ENCODE data around the gene CDRT4. TPM values are rescaled to one million over a fixed set of nuclear protein-coding genes. Genes with fewer than 3 reads are reported as not detected.

The CDRT4 gene
- total RNA-seq, 1 experiment from 2014 or later: 6.2 TPM

GRCh38 chr17:15465045-15465701, 2.2 kb downstream of the CDRT4 start:
- Histone ChIP-seq H3K4me1 (ENCODE audit: control insufficient read depth in 1 of 2, insufficient read depth in 2 of 2, low read length in 2 of 2) (peaks cover 10 to 16% of the 10 kb centered on the region in 2 experiments; a peak in 2 of 4 replicates), H4K20me1 (ENCODE audit: insufficient read depth) (no peaks in the 10 kb centered on the region), H3K4me2 (ENCODE audit: low read length) (no peak overlapping the region), H3K27ac (ENCODE audit: low read depth, low read length) (no peak overlapping the region), H3K27me3 (ENCODE audit: insufficient read depth, low read length) (no peaks in the 10 kb centered on the region), H3K4me3 (replicated peaks in 1 of 2; ENCODE audit: low read depth in 1 of 2, low read length in 2 of 2) (no peak overlapping the region), H2AFZ (ENCODE audit: low read depth, low read length, poor library complexity, severe bottlenecking) (no peak overlapping the region), H3K9ac (ENCODE audit: low read length) (no peak overlapping the region), H3K9me2 (ENCODE audit: insufficient read depth) (no peaks in the 10 kb centered on the region), H3K36me3 (ENCODE audit: control insufficient read depth in 1 of 2, insufficient read depth in 2 of 2, low read length in 2 of 2) (no peaks in the 10 kb centered on the region), H3K79me2 (ENCODE audit: insufficient read depth, low read length) (no peaks in the 10 kb centered on the region), H3K9me3 (ENCODE audit: control insufficient read depth in 1 of 2, insufficient read depth in 1 of 2, low read depth in 1 of 2, low read length in 2 of 2) (no peaks in the 10 kb centered on the region)
- no TSS peak for BruUV-seq (replicated peaks)
- TF ChIP-seq POLR2AphosphoS5 (IDR thresholded peaks at IDR 0.05; ENCODE audit: low read depth, low read length) (no peak), ATF3 (IDR thresholded peaks at IDR 0.05) (no peak), FOSL1 (IDR thresholded peaks at IDR 0.05; ENCODE audit: low read depth) (no peak), ZBTB33 (IDR thresholded peaks at IDR 0.05; ENCODE audit: extremely low read depth, insufficient replicate concordance, low read length) (no peak), RAD21 (IDR thresholded peaks at IDR 0.05; ENCODE audit: low read depth) (no peak), ZNF274 (IDR thresholded peaks at IDR 0.05; ENCODE audit: low read depth, low read length) (no peak), SIN3A (IDR thresholded peaks at IDR 0.05; ENCODE audit: low read depth) (no peak), CTCF (IDR thresholded peaks at IDR 0.05 in 2 of 3, conservative IDR thresholded peaks at IDR 0.05 in 1 of 3; ENCODE audit: borderline replicate concordance in 1 of 3, insufficient read depth in 1 of 3, low read depth in 2 of 3, low read length in 2 of 3) (no peak)
- intact Hi-C loops (cut with micrococcal nuclease): no loop called here
- CTCF ChIA-PET: no interaction called here
- RAD21 ChIA-PET (ENCODE audit: low non-redundant PET in 1 of 2, low total read pairs in 2 of 2, uncharacterized antibody in 2 of 2, unreplicated experiment in 2 of 2): no interaction called here
- POLR2A ChIA-PET: no interaction called here
- ATAC-seq: no peak
- no peak for DNase-seq (ENCODE audit: low read depth, low spot score)

Measured in HCT116 (cell line).